LNCaP clone FGC (cell line): ENCODE measurements around the gene PFDN4.

ENCODE experiments used
- DNase-seq: peaks from one replicate; pipeline ENCODE4 v3.0.0-alpha.2; 2011; ENCODE audit warnings: low read depth
- H3K4me3 ChIP-seq: 2 replicates; pipeline ENCODE4 v1.5.1; 2011; ENCODE audit warnings: mild to moderate bottlenecking, low read depth, low read length, control low read depth
- CTCF ChIP-seq: IDR thresholded peaks from 2 replicates; pipeline ENCODE4 v1.5.1; 2012; ENCODE audit warnings: mild to moderate bottlenecking; ENCODE audit not compliant: control insufficient read depth, insufficient read depth; ENCODE audit errors: extremely low read depth

PFDN4 gene

GRCh38 chr20:54168961-54169862, 38.7 kb upstream of the PFDN4 start:
- no peak overlapping the region for H3K4me3 ChIP-seq
- TF ChIP-seq CTCF = no peak
- DNase-seq = no peak

- no peak for TF ChIP-seq CTCF
- no peak for DNase-seq
- H3K4me3 ChIP-seq = no peak overlapping the region
Observed at GRCh38 chr20:54170026-54170471, 37.8 kb upstream of the PFDN4 start.

GRCh38 chr20:54170963-54171362, 36.9 kb upstream of the PFDN4 start:
- no peak for DNase-seq

GRCh38 chr20:54172532-54172855, 35.4 kb upstream of the PFDN4 start:
- no peak for TF ChIP-seq CTCF
- H3K4me3 ChIP-seq = no peak overlapping the region
- no peak for DNase-seq

More at GRCh38 chr20:54170963-54171362, 36.9 kb upstream of the PFDN4 start:
- no peak for TF ChIP-seq CTCF
- no peak overlapping the region for H3K4me3 ChIP-seq

- H3K4me3 ChIP-seq = no peak overlapping the region
- no peak for DNase-seq
- TF ChIP-seq CTCF = no peak
Observed at GRCh38 chr20:54172856-54173652, 34.8 kb upstream of the PFDN4 start.

- no peak for TF ChIP-seq CTCF
- H3K4me3 ChIP-seq = no peak within 1 kb of the TSS
- DNase-seq = no peak
Observed at GRCh38 chr20:54173653-54174456, 34.0 kb upstream of the PFDN4 start, which contains the start of gene CYP24A1. Gene CYP24A1, minus strand, starts transcription at chr20:54173986. Its CDS starts 407 bp downstream, at chr20:54173579.
